HG02610 (cell line): ENCODE data around the gene ADAMTS15.
"Not testable (repeated sequence)": the region's sequence is repeated elsewhere in the genome, so short reads cannot be mapped to it uniquely, and the experiment has no call there.

Experiments
- ATAC-seq: cut with Tn5 transposase; IDR thresholded peaks from one replicate; pipeline ENCODE4 v1.9.1; 2021; ENCODE audit warnings: mild to moderate bottlenecking, moderate library complexity; ENCODE audit not compliant: unreplicated experiment

The ADAMTS15 gene

GRCh38 chr11:130434521-130435223 is 13.8 kb upstream of the ADAMTS15 start:
- peak; percentile 87 for ATAC-seq

- ATAC-seq = no peak
Observed at GRCh38 chr11:130435671-130436070, 12.8 kb upstream of the ADAMTS15 start.

GRCh38 chr11:130436171-130436570 is 12.3 kb upstream of the ADAMTS15 start:
- no peak for ATAC-seq

- ATAC-seq = no peak
Observed at GRCh38 chr11:130437848-130438247, 10.6 kb upstream of the ADAMTS15 start.

- not testable (repeated sequence) for ATAC-seq
Observed at GRCh38 chr11:130438401-130439159, 9.9 kb upstream of the ADAMTS15 start.

- ATAC-seq = no peak
Observed at GRCh38 chr11:130439160-130439519, 9.3 kb upstream of the ADAMTS15 start.

- ATAC-seq = no peak
Observed at GRCh38 chr11:130439876-130440275, 8.6 kb upstream of the ADAMTS15 start.

GRCh38 chr11:130441719-130442118 is 6.7 kb upstream of the ADAMTS15 start:
- no peak for ATAC-seq

- no peak for ATAC-seq
Observed at GRCh38 chr11:130442737-130443136, 5.7 kb upstream of the ADAMTS15 start.

- no peak for ATAC-seq
Observed at GRCh38 chr11:130445788-130446187, 2.7 kb upstream of the ADAMTS15 start.

- ATAC-seq = no peak
Observed at GRCh38 chr11:130448039-130448415, 418 bp upstream of the ADAMTS15 start.

- ATAC-seq = no peak
Observed at GRCh38 chr11:130449310-130449990, 1.0 kb downstream of the ADAMTS15 start.

- ATAC-seq = no peak
Observed at GRCh38 chr11:130449996-130450769, 1.7 kb downstream of the ADAMTS15 start.

- ATAC-seq = no peak
Observed at GRCh38 chr11:130451231-130452019, 3.0 kb downstream of the ADAMTS15 start.

GRCh38 chr11:130452176-130452575 is 3.7 kb downstream of the ADAMTS15 start:
- ATAC-seq = no peak

- ATAC-seq = no peak
Observed at GRCh38 chr11:130452940-130453339, 4.5 kb downstream of the ADAMTS15 start.

GRCh38 chr11:130454491-130455252 is 6.2 kb downstream of the ADAMTS15 start:
- no peak for ATAC-seq

GRCh38 chr11:130455483-130456127 is 7.2 kb downstream of the ADAMTS15 start:
- no peak for ATAC-seq

- ATAC-seq = no peak
Observed at GRCh38 chr11:130456286-130456685, 7.8 kb downstream of the ADAMTS15 start.
